ENCODE data around the gene STAM2. TPM values are rescaled to one million over a fixed set of nuclear protein-coding genes. Genes with fewer than 3 reads are reported as not detected.
"Not testable (repeated sequence)": the region's sequence is repeated elsewhere in the genome, so short reads cannot be mapped to it uniquely, and the experiment has no call there.

Gene STAM2
- total RNA-seq: 20.5 TPM

DNA sequence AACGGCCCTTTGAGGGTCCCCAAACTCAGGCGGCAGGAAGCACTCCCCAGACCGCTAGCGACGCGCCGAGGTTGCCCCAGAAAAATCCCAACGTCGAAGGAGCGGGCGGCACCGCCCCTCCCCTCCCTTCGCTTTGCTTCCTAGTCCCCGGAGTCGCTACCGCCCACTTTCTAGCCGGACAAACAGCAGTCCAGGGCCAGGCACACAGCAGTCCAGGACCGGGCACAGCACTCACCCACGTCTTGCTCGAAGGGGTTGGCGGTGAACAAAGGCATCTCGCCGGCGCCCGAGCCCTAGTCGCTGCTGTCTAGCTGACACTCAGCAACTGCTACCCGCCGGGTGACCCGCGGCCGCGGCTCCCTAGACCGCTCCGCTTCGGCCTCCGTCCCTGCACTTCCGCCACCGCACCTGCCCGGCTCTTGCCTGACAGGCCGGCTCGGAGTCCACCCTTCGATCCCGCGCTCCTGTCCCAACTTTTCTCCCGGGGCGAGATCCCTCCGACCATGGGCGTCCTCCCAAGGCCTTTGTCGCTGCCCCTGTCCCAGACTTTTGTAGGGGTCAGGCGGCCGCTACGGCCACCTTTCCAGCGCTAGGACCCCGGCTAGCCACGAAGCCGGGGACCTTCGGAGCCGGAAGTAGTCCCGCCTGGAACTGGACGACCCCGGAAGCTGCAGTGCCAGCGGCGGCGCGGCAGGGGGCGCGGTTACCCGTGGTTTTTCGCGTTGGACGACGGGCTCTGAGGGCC, at the start of gene STAM2:
STAM2 (minus strand) TSS at position 396 of the 745 bp plus-strand sequence; CDS start at position 275, 121 bp downstream.
- peak; percentile 95 for ATAC-seq

GRCh38 chr2:152223977-152224376, 48.4 kb upstream of the STAM2 start:
- no peak for ATAC-seq

- no peak for ATAC-seq
Observed at GRCh38 chr2:152222975-152223637, 47.5 kb upstream of the STAM2 start.

DNA sequence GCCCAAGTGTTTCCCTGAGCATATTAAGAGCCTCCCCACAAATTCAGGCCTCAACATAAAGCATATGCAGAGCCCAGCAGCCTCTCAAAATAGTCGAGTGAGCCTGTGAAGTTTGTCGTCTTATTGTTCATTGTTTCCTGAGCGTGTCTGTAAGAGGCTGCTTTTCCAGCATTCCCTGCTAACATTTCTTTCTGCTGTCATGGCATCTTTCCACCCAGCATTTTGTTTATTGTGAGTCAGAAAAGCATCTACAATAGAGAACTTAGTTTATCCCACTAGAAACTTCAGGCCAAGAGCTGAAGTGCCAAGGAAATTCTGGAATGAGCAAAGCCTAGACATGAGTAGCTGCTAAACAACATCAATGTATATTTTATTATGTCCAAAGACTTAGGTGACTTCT, 46.3 kb upstream of the STAM2 start:
- no peak for ATAC-seq

DNA sequence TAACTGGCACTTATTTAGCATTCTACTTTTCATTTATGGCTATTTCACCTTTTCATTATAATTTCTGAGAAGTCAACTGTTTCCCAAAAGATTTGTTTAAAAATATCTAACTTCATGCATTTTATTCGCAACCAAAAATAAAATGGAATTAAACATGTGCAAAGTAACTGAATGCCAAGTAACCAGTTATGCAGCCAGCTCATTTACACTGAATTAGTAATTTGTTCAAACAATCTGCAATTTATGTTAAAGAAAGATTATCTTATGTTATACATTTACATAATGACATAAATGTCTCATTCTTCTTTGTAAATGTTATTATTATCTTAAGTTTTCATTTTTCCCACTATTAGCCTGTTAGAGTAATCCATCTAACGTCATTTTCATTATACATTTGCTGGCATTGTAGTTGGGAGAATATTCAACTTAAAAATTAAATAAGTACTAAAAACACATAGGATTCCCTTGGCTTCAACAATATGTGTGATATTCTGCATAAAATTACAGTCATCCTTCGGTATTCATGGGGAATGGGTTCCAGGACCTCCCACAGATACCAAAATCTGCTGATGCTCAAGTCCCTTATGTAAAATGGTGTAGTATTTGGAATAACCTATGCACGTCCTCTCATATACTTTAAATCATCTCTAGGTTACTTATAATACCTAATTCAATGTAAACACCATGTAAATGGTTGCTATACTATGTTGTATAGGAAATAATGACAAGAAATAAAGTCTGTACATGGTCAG, 43.7 kb upstream of the STAM2 start:
- no peak for ATAC-seq

- no peak for ATAC-seq
Observed at GRCh38 chr2:152201466-152201830, 25.9 kb upstream of the STAM2 start.

DNA sequence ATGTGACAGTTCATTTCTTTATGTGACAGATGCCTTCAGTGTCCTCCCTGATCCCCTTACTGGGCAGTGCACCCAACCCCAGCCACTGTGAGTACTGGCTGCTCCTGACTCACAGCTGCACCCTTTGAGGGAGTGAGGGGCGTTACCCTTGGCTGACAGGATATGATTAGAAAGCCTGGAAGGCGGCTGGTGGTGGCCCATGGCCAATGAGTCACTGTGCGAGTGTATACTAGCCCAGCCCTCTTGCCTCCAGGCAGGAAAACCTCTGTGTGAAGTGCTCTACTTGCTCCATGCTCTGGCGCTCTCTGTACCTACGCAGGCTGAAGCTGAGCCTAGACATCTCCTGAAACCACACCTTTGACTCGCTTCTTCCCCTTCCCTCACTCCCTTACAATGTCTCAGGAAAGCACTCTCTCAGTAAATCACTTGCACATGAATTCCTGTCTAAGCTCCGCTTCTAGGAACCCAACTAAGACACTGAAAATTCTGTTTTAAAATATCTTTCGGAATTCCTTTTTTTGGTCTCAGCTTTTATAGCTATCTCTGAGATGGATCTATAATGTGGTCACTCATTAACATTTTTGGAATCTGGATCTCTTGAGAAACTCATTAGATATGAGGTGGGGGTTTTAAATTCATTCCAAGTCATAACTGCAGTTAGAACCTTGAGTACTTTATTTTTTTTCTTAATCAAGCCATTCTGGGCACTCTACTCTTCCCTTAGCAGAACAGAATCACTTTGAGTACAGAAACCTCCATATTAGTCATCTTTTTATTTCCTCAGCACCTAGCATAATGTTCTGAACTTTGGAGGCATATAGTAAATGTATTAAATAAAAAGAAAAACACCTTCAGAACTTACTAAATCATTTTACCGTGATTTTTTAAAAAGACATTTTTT, 25.3 kb upstream of the STAM2 start:
- ATAC-seq: peak; percentile 100

DNA sequence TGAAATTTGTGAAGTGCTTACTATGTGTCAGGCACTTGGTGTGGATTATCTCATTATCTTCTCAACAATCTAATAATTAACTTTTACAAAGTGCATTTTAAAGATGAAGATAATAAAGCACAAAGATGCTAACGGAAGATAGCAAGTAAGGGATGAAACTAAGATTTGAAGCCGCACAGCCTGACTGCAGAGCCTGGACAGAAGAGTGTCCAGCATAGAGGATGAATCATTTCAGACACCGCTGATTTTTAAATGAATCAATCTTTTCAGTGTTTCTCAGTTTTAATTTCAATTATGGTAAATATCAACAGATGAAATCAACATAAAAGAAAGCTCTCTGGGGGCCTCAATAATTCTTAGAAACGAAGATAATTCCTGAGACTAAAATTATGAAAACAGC, 24.5 kb upstream of the STAM2 start:
- no peak for ATAC-seq

DNA sequence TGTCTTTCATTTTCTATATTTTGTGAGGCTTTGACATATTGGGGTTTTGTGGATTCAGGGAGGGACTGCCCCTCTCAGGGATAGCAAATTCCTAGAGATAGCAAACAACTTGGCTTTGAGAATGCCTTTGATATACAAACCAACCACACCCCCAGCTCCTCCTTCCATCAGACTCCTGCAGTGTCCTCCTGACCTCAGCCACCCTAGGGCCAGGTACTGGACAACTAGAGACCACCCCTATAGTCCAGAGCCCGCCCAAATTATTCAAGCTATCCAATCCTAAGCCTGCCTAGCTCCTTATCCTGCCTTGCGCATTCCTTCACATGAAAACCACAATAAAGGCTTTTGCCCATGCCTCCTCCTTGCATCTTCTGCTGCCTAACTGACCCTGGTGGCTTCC, 22.9 kb upstream of the STAM2 start:
- ATAC-seq: no peak

DNA sequence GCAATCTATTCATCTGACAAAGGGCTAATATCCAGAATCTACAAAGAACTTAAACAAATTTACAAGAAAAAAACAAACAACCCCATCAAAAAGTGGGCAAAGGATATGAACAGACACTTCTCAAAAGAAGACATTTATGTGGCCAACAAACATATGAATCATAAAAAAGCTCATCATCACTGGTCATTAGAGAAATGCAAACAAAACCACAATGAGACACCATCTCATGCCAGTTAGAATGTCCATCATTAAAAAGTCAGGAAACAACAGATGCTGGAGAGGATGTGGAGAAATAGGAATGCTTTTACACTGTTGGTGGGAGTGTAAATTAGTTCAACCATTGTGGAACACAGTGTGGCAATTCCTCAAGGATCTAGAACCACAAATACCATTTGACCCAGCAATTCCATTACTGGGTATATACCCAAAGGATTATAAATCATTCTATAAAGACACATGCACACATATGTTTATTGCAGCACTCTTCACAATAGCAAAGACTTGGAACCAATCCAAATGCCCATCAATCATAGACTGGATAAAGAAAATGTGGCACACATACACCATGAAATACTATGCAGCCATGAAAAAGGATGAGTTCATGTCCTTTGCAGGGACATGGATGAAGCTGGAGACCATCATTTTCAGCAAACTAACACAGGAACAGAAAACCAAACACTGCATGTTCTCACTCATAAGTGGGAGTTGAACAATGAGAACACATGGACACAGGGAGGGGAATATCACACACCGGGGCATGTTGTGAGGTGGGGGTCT, 22.1 kb upstream of the STAM2 start:
- not testable (repeated sequence) for ATAC-seq

DNA sequence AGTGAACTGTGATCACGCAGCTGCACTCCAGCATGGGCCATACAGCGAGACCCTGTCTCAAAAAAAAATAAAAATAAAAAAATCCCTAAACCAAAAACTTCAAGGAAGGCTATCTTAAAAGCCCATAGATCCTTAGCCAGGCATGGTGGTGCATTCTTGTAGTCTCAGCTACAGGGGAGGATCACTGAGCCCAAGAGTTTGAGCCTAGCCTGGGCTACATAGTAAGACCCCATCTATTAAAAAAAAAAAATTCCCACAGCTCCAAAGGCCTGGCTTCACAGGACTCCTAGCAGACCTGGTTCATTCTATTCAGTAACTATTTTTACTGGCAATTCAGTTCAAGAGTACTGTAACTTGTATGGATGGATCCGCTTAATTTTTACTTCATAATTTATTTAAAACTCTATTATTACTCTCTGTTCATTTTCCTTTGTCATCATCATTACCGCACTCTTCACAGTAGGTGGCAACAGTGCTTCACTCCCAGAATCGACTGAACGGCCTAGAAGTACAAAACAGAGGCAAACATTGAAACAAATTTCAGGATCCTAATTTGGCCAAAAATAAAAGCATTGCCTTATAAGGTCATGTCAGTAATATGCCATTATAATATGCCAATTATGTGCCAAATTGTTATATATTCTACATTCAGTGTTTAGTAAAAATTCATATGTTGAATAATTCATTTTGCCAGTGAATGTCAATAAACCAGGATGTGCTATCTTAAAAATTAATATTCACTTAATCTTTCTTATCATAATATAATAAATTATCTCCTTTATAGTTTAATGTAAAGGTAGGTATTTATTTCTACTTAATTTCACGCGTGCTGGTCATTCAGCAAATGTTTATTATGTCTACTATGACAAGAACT, 14.3 kb upstream of the STAM2 start:
- peak; percentile 83 for ATAC-seq

DNA sequence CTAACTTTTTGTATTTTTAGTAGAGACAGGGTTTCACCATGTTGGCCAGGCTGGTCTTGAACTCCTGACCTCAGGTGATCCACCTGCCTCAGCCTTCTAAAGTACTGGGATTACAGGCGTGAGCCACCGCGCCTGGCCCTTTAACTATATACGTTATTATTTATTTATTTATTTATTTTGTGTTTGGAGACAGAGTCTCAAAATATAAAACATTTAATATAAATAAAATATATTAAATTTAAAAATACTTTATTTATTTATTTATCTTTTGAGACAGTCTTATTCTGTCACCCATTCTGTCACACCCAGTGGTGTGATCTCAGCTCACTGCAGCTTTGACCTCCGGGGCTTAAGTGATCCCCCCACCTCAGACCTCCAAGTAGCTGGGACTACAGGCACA, 11.2 kb upstream of the STAM2 start:
- not testable (repeated sequence) for ATAC-seq

DNA sequence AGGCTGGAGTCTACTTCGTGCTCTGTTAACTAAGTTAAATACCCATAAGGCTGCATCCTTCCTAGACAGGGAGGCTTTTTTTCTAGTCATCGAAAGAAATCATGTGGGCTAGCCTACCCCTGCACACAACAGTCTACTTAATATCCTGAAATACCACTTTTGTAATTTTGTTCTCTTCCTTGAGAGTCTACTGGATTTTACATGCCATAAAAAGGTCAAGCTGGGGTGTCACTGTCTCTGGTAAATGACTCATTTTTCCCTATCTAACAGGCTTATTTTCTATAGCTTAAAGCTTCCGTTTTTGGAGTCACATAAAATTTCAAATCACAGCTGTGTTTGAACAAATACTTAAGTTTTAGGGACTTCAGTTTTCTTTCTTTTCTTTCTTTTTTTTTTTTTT, 10.7 kb upstream of the STAM2 start:
- peak; percentile 17 for ATAC-seq

DNA sequence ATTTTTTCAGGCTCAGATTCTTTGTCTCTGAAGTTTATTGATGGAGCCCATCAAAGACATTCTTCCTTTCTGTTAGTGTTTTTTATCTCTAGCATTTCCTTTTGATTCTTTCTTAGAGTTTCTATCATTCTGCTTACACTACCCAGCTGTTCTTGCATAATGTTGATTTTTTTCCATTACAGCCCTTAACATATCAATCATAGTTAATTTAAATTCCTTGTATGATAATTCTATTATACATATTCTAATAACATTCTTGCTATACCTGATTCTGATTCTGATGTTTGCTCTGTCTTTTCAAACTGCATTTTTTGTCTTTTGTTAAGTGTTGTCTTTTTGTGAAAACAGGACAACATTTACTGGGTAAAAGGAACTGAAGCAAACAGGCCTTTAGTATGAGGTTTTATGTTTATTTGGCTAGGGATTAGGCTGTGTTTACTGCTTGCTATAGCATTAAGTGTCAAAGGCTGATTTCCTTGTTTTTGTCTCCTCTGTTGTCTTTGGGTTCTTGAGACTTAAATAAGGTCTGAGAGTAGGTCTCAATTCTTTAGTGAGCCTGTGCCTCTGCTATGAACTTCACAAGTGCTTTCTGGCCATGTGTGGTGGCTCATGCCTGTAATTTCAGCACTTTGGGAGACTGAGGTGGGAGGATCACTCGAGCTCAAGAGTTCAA, 8.0 kb upstream of the STAM2 start:
- ATAC-seq: no peak

GRCh38 chr2:152177667-152178066, 2.1 kb upstream of the STAM2 start:
- not testable (repeated sequence) for ATAC-seq

GRCh38 chr2:152176113-152176714, 651 bp upstream of the STAM2 start:
- peak; percentile 11 for ATAC-seq

- ATAC-seq: peak; percentile 6
Observed at GRCh38 chr2:152175012-152175367, 573 bp downstream of the STAM2 start.

DNA sequence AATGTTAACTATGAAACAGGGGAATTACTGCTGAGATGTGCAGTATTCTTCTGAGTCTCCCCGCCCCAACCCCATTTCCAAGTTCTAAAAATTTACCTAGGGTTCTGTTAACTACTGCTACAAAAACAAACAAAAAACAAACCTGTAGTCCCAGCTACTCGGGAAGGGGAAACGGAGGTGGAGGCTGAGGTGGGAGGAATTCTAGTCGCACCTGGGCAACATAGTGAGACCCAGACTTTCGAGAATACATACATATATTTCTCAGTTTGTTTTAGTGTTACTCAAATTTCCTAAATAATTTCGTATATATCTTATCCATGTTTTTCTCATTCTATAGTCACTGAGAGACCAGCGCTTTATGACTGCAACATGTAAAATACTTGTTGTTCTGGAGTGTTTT, 989 bp downstream of the STAM2 start:
- no peak for ATAC-seq

GRCh38 chr2:152173831-152174230, 1.7 kb downstream of the STAM2 start:
- no peak for ATAC-seq
